Astrocyte of the cerebellum (primary cell): ENCODE measurements around the gene TIE1.
"Not testable (repeated sequence)": the region's sequence is repeated elsewhere in the genome, so short reads cannot be mapped to it uniquely, and the experiment has no call there.

Experiments used
- DNase-seq: peaks from one replicate; pipeline ENCODE4 v3.0.0-alpha.2; 2011; ENCODE audit warnings: low read depth
- H3K4me3 ChIP-seq: 2 replicates; pipeline ENCODE4 v1.5.1; 2011; ENCODE audit warnings: mild to moderate bottlenecking, low read depth, low read length, moderate library complexity
- in situ Hi-C: cut with HindIII; loops from 2 replicates; pipeline ENCODE4 v1.10.0; 2017; ENCODE audit warnings: low sequenced_read_pairs
- TF ChIP-seq, protein P1 (sequence below): IDR thresholded peaks from 2 replicates; pipeline ENCODE4 v1.5.1; 2012; ENCODE audit warnings: low read length, low read depth, moderate library complexity, mild to moderate bottlenecking; ENCODE audit errors: missing control alignments

TIE1 gene

DNA sequence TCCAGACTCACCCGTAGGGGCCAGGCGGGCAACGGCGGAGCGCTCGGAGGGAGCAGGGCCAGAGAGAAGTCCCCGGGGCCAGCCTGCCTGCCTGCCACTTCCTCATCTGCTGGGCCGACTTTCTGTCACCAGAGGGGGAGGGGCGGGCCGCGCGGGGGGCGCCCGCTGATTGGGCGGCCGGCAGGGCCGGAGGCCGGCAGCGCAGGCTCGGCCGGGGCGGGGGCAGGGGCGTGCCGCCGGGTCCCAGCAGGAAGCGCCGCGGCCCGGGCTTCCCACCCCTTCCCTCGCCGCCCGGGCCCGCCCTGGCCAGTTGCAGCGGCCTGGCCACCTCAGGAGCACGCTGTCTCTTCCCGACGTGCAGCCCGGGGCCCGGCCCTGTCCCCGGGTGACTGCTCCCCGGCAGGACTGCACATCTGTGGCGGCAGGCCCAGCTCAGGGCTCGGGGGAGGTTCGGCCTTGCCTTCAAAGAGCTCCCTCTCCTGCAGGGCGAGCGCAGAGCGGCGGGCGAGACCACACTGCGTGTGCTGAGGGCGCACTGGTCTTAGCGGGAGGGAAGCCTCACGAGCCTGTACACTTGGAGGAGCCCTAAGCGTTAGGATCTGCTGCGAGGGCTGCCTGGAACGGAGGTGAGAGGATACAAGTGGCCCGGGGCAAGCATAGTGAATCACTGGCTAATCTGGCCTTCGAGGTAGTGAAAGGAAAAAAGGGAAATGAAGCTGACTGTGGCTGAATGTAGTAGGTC is 67.3 kb downstream of the TIE1 start, which contains the start of gene ELOVL1:
TSS of gene ELOVL1 (minus strand) at position 108 of the 742 bp plus-strand sequence. CDS start 2,402 bp downstream, outside the sequence.
- peak; percentile 47 for DNase-seq
- in situ Hi-C loops = no loop called here
- TF ChIP-seq, protein P1, sequence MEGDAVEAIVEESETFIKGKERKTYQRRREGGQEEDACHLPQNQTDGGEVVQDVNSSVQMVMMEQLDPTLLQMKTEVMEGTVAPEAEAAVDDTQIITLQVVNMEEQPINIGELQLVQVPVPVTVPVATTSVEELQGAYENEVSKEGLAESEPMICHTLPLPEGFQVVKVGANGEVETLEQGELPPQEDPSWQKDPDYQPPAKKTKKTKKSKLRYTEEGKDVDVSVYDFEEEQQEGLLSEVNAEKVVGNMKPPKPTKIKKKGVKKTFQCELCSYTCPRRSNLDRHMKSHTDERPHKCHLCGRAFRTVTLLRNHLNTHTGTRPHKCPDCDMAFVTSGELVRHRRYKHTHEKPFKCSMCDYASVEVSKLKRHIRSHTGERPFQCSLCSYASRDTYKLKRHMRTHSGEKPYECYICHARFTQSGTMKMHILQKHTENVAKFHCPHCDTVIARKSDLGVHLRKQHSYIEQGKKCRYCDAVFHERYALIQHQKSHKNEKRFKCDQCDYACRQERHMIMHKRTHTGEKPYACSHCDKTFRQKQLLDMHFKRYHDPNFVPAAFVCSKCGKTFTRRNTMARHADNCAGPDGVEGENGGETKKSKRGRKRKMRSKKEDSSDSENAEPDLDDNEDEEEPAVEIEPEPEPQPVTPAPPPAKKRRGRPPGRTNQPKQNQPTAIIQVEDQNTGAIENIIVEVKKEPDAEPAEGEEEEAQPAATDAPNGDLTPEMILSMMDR = peak; percentile 24
- H3K4me3 ChIP-seq = peak within 1 kb of the TSS; percentile 77

- in situ Hi-C loops = no loop called here
- H3K4me3 ChIP-seq = peak overlapping the region; percentile 77
- TF ChIP-seq, protein P1 = no peak
- DNase-seq = no peak
These were observed 67.9 kb downstream of the TIE1 start for GRCh38 chr1:43368646-43369020.

- in situ Hi-C loops, DNase-seq, H3K4me3 ChIP-seq: not testable (repeated sequence)
These were observed 69.0 kb downstream of the TIE1 start for GRCh38 chr1:43369779-43370178.

GRCh38 chr1:43370564-43370963 is 69.8 kb downstream of the TIE1 start:
- TF ChIP-seq, protein P1 = no peak
- DNase-seq = no peak
- no peak overlapping the region for H3K4me3 ChIP-seq
- in situ Hi-C loops = no loop called here

DNA sequence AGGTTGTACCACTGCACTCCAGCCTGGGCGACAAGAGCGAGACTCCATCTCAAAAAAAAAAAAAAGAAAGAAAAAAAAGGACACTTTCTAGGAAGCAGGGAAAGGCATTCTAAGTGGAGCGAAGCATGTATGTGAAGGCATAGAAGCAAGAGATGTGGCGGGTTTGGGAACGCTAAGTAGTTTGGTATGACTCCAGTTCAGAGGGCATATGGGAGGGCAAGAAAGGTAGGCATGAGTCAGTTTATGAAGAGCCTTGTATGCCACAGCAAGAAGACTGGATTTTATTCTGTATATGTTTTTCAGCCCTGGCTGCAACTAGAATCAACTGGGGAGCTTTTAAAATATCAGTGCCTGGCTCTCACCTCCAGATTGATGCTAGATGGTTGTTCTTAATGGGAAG is 71.4 kb downstream of the TIE1 start:
- in situ Hi-C loops = no loop called here
- no peak for DNase-seq
- TF ChIP-seq, protein P1 = no peak
- no peak overlapping the region for H3K4me3 ChIP-seq
